ENCODE results near the gene EBF4.

EBF4 gene

GRCh38 chr20:2742934-2743559 lies 50.5 kb downstream of the EBF4 start:
- peak; percentile 65 for DNase-seq (ENCODE audit: low spot score)

GRCh38 chr20:2745060-2745910 lies 52.7 kb downstream of the EBF4 start:
- no peak for DNase-seq (ENCODE audit: low spot score)

- DNase-seq (ENCODE audit: low spot score): no peak
These were observed 53.5 kb downstream of the EBF4 start for GRCh38 chr20:2745936-2746635.

GRCh38 chr20:2746636-2747265 lies 54.2 kb downstream of the EBF4 start:
- no peak for DNase-seq (ENCODE audit: low spot score)

- DNase-seq (ENCODE audit: low spot score): no peak
These were observed 55.2 kb downstream of the EBF4 start for GRCh38 chr20:2747676-2748235.

- no peak for DNase-seq (ENCODE audit: low spot score)
These were observed 56.2 kb downstream of the EBF4 start for GRCh38 chr20:2748551-2749342.

- no peak for DNase-seq (ENCODE audit: low spot score)
These were observed 56.9 kb downstream of the EBF4 start for GRCh38 chr20:2749343-2749950.

- no peak for DNase-seq (ENCODE audit: low spot score)
These were observed 57.4 kb downstream of the EBF4 start for GRCh38 chr20:2749951-2750490.

GRCh38 chr20:2750491-2751251 lies 58.1 kb downstream of the EBF4 start:
- peak; percentile 58 for DNase-seq (ENCODE audit: low spot score)

- no peak for DNase-seq (ENCODE audit: low spot score)
These were observed 58.8 kb downstream of the EBF4 start for GRCh38 chr20:2751347-2751877.

GRCh38 chr20:2751878-2752566 lies 59.4 kb downstream of the EBF4 start:
- DNase-seq (ENCODE audit: low spot score): peak; percentile 31

GRCh38 chr20:2752567-2753460 lies 60.2 kb downstream of the EBF4 start:
- peak; percentile 46 for DNase-seq (ENCODE audit: low spot score)

- no peak for DNase-seq (ENCODE audit: low spot score)
These were observed 61.0 kb downstream of the EBF4 start for GRCh38 chr20:2753461-2754040.

GRCh38 chr20:2754424-2754823 lies 61.8 kb downstream of the EBF4 start:
- no peak for DNase-seq (ENCODE audit: low spot score)

- no peak for DNase-seq (ENCODE audit: low spot score)
These were observed 63.0 kb downstream of the EBF4 start for GRCh38 chr20:2755451-2756055.

GRCh38 chr20:2756056-2756611 lies 63.6 kb downstream of the EBF4 start:
- DNase-seq (ENCODE audit: low spot score): peak; percentile 62

GRCh38 chr20:2757001-2757400 lies 64.4 kb downstream of the EBF4 start:
- DNase-seq (ENCODE audit: low spot score): no peak
